HUES64 (cell line): ENCODE measurements around the gene GPRIN1.
"Not testable (repeated sequence)": the region's sequence is repeated elsewhere in the genome, so short reads cannot be mapped to it uniquely, and the experiment has no call there.

Experiments
- H3K27ac ChIP-seq: 2 replicates; pipeline ENCODE4 v1.7.0; 2013; ENCODE audit warnings: low read depth, low read length, inconsistent platforms
- H3K27me3 ChIP-seq: 2 replicates; pipeline ENCODE4 v1.6.1; 2013; ENCODE audit warnings: mild to moderate bottlenecking, low read length; ENCODE audit not compliant: insufficient read depth
- H3K36me3 ChIP-seq: 2 replicates; pipeline ENCODE4 v1.6.1; 2013; ENCODE audit warnings: mild to moderate bottlenecking, low read length; ENCODE audit not compliant: insufficient read depth
- H3K4me1 ChIP-seq: 2 replicates; pipeline ENCODE4 v1.6.1; 2013; ENCODE audit warnings: mild to moderate bottlenecking, low read length, moderate library complexity; ENCODE audit not compliant: insufficient read depth
- H3K4me3 ChIP-seq: 2 replicates; pipeline ENCODE4 v1.5.1; 2013; ENCODE audit warnings: mild to moderate bottlenecking, low read length, moderate library complexity
- H3K9ac ChIP-seq: 2 replicates; pipeline ENCODE4 v1.6.1; 2013; ENCODE audit warnings: mild to moderate bottlenecking, low read depth, low read length
- H3K9me3 ChIP-seq: 2 replicates; pipeline ENCODE4 v1.6.1; 2013; ENCODE audit warnings: low read depth, low read length; ENCODE audit not compliant: insufficient read depth
- whole genome bisulfite sequencing: fragments of 150-250, 120-280 bp; methylation state at CpG from one replicate; pipeline ENCODE4 v1.1.7; 2013; ENCODE audit warnings: missing lambda C conversion rate; 5-methylcytosine and 5-hydroxymethylcytosine counted together

GPRIN1 gene

DNA sequence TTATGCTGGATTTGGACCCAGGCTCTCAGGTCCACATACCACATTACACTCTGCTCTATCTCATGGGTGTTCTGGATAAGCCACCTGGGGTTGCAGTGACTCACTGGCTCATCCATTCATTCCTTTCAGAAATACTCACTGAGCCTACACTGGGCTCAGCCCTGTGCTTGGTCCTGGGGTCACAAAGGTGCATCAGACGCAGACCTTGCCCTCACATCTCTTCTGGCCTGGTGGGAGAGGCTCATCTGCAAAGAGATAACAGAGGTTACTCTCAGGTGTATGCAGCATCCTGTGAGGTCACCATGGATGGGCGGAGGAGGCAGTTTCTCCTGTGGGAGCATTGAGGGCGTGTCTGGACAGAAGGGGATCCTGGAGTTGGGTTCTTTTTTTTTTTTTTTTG, 48.7 kb downstream of the GPRIN1 start:
- Histone ChIP-seq H3K9ac (no peak overlapping the region), H3K9me3 (no peaks in the 10 kb centered on the region), H3K4me1 (no peaks in the 10 kb centered on the region), H3K4me3 (no peak overlapping the region), H3K27me3 (no peaks in the 10 kb centered on the region), H3K27ac (no peak overlapping the region), H3K36me3 (no peaks in the 10 kb centered on the region)
- 88% methylated on average over 3 of the region's 3 CpGs for WGBS

DNA sequence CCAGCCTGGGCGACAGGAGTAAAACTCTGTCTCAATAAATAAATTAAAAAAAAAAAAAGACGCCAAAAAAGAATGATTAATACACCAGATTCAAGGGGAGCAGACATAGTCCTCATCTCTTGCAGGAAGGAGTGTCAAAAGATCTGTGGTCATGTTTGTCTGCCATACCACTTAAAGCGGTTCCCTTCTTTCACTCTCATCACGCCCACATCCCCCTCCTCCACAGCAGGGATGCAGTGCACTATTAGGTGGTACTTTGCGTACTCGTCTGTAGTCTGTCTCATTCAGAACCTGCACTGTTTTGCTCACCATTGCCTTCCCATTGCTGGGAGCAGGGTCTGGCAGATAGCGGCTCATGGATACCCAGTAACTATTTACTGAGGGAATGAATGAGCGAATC, 49.6 kb downstream of the GPRIN1 start:
- 91% methylated on average over 6 of the region's 8 CpGs for WGBS
- H3K27me3 ChIP-seq: no peaks in the 10 kb centered on the region

GRCh38 chr5:176559683-176560082, 50.3 kb downstream of the GPRIN1 start:
- Histone ChIP-seq H3K9me3 (no peaks in the 10 kb centered on the region), H3K4me1 (no peaks in the 10 kb centered on the region)
- WGBS: 76% methylated on average over 5 of the region's 5 CpGs

More for the DNA sequence above, 49.6 kb downstream of the GPRIN1 start:
- Histone ChIP-seq H3K36me3 (no peaks in the 10 kb centered on the region), H3K4me3 (no peak overlapping the region), H3K9me3 (no peaks in the 10 kb centered on the region), H3K9ac (no peak overlapping the region), H3K27ac (no peak overlapping the region), H3K4me1 (no peaks in the 10 kb centered on the region)

GRCh38 chr5:176557846-176558245, 52.1 kb downstream of the GPRIN1 start:
- H3K9me3 ChIP-seq: no peaks in the 10 kb centered on the region
- WGBS: 97% methylated on average over 12 of the region's 13 CpGs

More at GRCh38 chr5:176559683-176560082, 50.3 kb downstream of the GPRIN1 start:
- Histone ChIP-seq H3K27ac (no peak overlapping the region), H3K9ac (no peak overlapping the region), H3K36me3 (no peaks in the 10 kb centered on the region), H3K4me3 (no peak overlapping the region), H3K27me3 (no peaks in the 10 kb centered on the region)

DNA sequence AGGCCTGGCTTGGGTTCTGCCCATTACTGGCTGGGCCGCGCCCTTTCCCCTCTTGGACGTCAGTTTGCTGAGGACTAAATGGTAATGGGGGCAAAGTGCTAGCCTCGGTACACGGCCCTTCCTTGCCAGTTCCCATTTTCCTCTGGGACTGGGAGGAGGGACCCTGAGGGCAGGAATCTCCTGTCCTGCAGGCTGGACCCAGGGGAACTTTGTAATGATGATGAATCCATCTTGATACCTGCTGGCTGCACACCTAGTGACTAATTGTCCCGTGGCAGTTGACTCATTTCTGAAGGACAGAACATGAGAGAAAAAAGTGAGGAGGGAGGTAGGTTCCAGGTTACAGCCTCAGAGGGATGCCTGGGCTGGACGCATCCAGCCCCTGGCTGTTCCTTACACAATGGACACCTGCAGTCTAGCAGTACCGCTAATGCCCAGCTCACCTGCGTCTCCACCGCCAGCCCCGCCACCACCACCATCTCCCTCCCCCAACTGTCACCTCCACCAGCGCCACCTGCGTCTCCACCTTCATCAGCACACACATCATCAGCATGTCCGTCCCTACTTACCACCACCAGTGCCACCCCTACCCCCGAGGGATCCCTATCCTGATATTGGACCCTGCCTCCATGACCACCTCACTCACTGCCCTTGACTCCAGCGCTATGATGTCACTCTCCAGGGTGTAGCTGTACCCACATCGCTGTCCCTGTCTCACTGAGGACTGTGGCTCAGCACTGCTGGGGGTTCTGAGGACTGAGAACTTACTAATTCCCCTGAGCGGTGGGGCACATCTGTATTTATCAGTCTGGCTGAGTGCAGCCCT, 56.5 kb downstream of the GPRIN1 start:
- no peaks in the 10 kb centered on the region for H3K36me3 ChIP-seq
- no peaks in the 10 kb centered on the region for H3K27me3 ChIP-seq
- H3K9ac ChIP-seq: no peak overlapping the region
- H3K4me3 ChIP-seq: no peak overlapping the region
- H3K27ac ChIP-seq: no peak overlapping the region
- WGBS: 71% methylated on average over 18 of the region's 18 CpGs
- no peaks in the 10 kb centered on the region for H3K4me1 ChIP-seq
- no peaks in the 10 kb centered on the region for H3K9me3 ChIP-seq

More at GRCh38 chr5:176557846-176558245, 52.1 kb downstream of the GPRIN1 start:
- no peak overlapping the region for H3K27ac ChIP-seq
- no peaks in the 10 kb centered on the region for H3K36me3 ChIP-seq
- no peak overlapping the region for H3K4me3 ChIP-seq
- no peak overlapping the region for H3K9ac ChIP-seq
- no peaks in the 10 kb centered on the region for H3K4me1 ChIP-seq
- H3K27me3 ChIP-seq: no peaks in the 10 kb centered on the region

DNA sequence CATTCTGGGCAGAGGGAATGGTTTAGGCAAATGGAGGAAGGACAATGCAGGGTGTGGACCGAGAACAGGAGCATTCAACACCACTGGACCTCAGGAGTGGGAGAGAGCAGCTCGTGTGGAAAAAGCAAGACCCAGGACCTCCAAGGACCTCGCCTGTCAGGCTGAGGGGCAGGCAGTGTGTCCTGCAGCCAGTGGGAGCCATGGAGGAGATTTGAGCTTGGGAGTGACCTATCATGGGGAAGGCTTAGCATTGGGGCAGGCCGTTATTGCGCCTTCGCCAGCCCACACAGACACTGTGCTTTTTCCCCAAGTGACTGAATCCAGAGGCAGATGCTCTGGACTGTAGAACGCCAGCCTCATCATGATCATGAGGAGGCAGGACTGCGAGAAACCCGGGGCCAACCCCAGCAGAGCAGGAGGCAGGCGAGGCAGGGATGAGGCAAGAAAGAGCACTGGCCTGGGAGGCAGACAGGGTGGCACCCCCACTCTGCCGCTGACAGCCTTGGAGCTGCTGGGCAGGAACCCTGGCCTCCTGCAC, 57.6 kb downstream of the GPRIN1 start:
- H3K9ac ChIP-seq: no peak overlapping the region
- H3K4me1 ChIP-seq: no peaks in the 10 kb centered on the region
- no peaks in the 10 kb centered on the region for H3K36me3 ChIP-seq
- H3K4me3 ChIP-seq: no peak overlapping the region
- H3K27me3 ChIP-seq: no peaks in the 10 kb centered on the region
- no peaks in the 10 kb centered on the region for H3K9me3 ChIP-seq
- 89% methylated on average over 11 of the region's 11 CpGs for WGBS
- no peak overlapping the region for H3K27ac ChIP-seq

DNA sequence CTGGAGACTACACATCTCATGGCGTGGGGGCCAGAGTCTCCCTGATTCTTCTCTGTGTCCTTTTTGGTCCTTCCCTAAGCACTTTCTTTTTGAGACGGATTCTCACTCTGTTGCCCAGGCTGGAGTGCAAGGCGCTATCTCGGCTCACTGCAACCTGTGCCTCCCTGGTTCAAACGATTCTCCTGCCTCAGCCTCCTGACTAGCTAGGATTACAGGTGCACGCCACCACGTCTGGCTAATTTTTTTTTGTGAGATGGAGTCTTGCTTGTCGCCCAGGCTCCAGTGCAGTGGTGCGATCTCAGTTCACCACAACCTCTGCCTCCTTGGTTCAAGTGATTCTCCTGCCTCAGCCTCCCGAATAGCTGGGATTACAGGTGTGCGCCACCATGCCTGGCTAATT, 59.0 kb downstream of the GPRIN1 start:
- H3K9ac ChIP-seq, H3K36me3 ChIP-seq, H3K4me3 ChIP-seq, H3K9me3 ChIP-seq, H3K27ac ChIP-seq, H3K27me3 ChIP-seq, H3K4me1 ChIP-seq: not testable (repeated sequence)
- 94% methylated on average over 11 of the region's 11 CpGs for WGBS

- 89% methylated on average over 16 of the region's 16 CpGs for WGBS
- H3K27me3 ChIP-seq: no peaks in the 10 kb centered on the region
- H3K27ac ChIP-seq: no peak overlapping the region
- no peak overlapping the region for H3K4me3 ChIP-seq
- no peaks in the 10 kb centered on the region for H3K9me3 ChIP-seq
- H3K9ac ChIP-seq: no peak overlapping the region
- H3K4me1 ChIP-seq: no peaks in the 10 kb centered on the region
- no peaks in the 10 kb centered on the region for H3K36me3 ChIP-seq
Observed at GRCh38 chr5:176550275-176550831, 59.6 kb downstream of the GPRIN1 start.

GRCh38 chr5:176549871-176550270, 60.1 kb downstream of the GPRIN1 start:
- no peak overlapping the region for H3K9ac ChIP-seq
- H3K27ac ChIP-seq: no peak overlapping the region
- no peaks in the 10 kb centered on the region for H3K9me3 ChIP-seq
- no peaks in the 10 kb centered on the region for H3K4me1 ChIP-seq
- no peaks in the 10 kb centered on the region for H3K36me3 ChIP-seq
- H3K27me3 ChIP-seq: peaks cover 2% of the 10 kb centered on the region; the same call in 1 of the 2 replicates
- 93% methylated on average over 7 of the region's 7 CpGs for WGBS
- H3K4me3 ChIP-seq: no peak overlapping the region

- H3K36me3 ChIP-seq: no peaks in the 10 kb centered on the region
- no peaks in the 10 kb centered on the region for H3K9me3 ChIP-seq
- H3K9ac ChIP-seq: no peak within 1 kb of the TSS
- 91% methylated on average over 18 of the region's 18 CpGs for WGBS
- no peaks in the 10 kb centered on the region for H3K4me1 ChIP-seq
- H3K27ac ChIP-seq: no peak within 1 kb of the TSS
- H3K27me3 ChIP-seq: peaks cover 8% of the 10 kb centered on the region; the same call in 1 of the 2 replicates
- no peak within 1 kb of the TSS for H3K4me3 ChIP-seq
Observed at GRCh38 chr5:176548967-176549444, 61.0 kb downstream of the GPRIN1 start, which contains the start of gene CDHR2. Gene CDHR2, plus strand, starts transcription at chr5:176549342. Its CDS starts 16,011 bp downstream, at chr5:176565353.

- no peak overlapping the region for H3K9ac ChIP-seq
- H3K4me1 ChIP-seq: no peaks in the 10 kb centered on the region
- H3K4me3 ChIP-seq: no peak overlapping the region
- H3K27me3 ChIP-seq: peaks cover 17% of the 10 kb centered on the region; the same call in 1 of the 2 replicates
- WGBS: 89% methylated on average over 8 of the region's 8 CpGs
- no peaks in the 10 kb centered on the region for H3K36me3 ChIP-seq
- H3K9me3 ChIP-seq: no peaks in the 10 kb centered on the region
- no peak overlapping the region for H3K27ac ChIP-seq
Observed at GRCh38 chr5:176547802-176548201, 62.2 kb downstream of the GPRIN1 start.
